Naive thymus-derived CD4-positive, alpha-beta T cell (primary cell): Measurements from ENCODE around the gene MXD3. TPM values are rescaled to one million over a fixed set of nuclear protein-coding genes. Genes with fewer than 3 reads are reported as not detected.

Experiments
- ATAC-seq: fragments of 150-1000 bp; cut with Tn5 transposase; 2 replicates; pipeline ENCODE4 v1.10.0; 2021; ENCODE audit warnings: mild to moderate bottlenecking, moderate library complexity
- CTCF ChIA-PET: fragments of 350-600 bp; sonication (Branson Sonifier 250); formaldehyde crosslinking; loops from one replicate; lab custom pipeline; 2021; ENCODE audit warnings: antibody characterized with exemption; lab: Charles Lee
- POLR2A ChIA-PET: fragments of 350-600 bp; sonication (Branson Sonifier 250); formaldehyde crosslinking; loops from one replicate; lab custom pipeline; 2021; ENCODE audit warnings: antibody characterized with exemption, inconsistent platforms; lab: Charles Lee
- DNase-seq, 9 donors: peaks; one replicate each; pipeline versions ENCODE4 v3.0.0 to v3.0.0-alpha.2; 2020 to 2022; ENCODE audit warnings: mixed read lengths in 1 of 9
- H3K27ac ChIP-seq: one replicate; pipeline ENCODE4 v1.7.0; 2013; ENCODE audit warnings: mild to moderate bottlenecking, low read depth, low read length, moderate library complexity
- H3K27me3 ChIP-seq, 2 donors: one replicate each; pipeline ENCODE4 v1.7.0; 2013; ENCODE audit warnings: low read length in 2 of 2, mild to moderate bottlenecking in 2 of 2, moderate library complexity in 2 of 2; ENCODE audit not compliant: control insufficient read depth in 2 of 2, insufficient read depth in 2 of 2
- H3K36me3 ChIP-seq, 3 experiments: 1 replicate in 2 of 3; 2 replicates in 1 of 3; pipeline ENCODE4 v1.7.0; 2013; ENCODE audit warnings: low read length in 3 of 3, mild to moderate bottlenecking in 3 of 3, moderate library complexity in 1 of 3; ENCODE audit not compliant: insufficient read depth in 3 of 3, control insufficient read depth in 2 of 3
- H3K4me1 ChIP-seq, 2 donors: one replicate each; pipeline ENCODE4 v1.7.0; 2013; ENCODE audit warnings: low read length in 2 of 2, mild to moderate bottlenecking in 2 of 2, moderate library complexity in 1 of 2; ENCODE audit not compliant: control insufficient read depth in 2 of 2, insufficient read depth in 2 of 2
- H3K4me3 ChIP-seq: 2 replicates; pipeline ENCODE4 v1.7.0; 2013; ENCODE audit warnings: mild to moderate bottlenecking, low read length
- H3K9me3 ChIP-seq, 3 experiments: 1 replicate in 2 of 3; 2 replicates in 1 of 3; pipeline ENCODE4 v1.7.0; 2013; ENCODE audit warnings: low read length in 3 of 3; ENCODE audit not compliant: control insufficient read depth in 2 of 3
- H3K27ac Mint-ChIP-seq, 9 donors: one replicate each; pipeline ENCODE4 v1.8.0; 2020 to 2022; ENCODE audit warnings: mixed read lengths in 9 of 9, mild to moderate bottlenecking in 8 of 9, moderate library complexity in 5 of 9, inconsistent platforms in 2 of 9
- H3K27me3 Mint-ChIP-seq, 5 donors: one replicate each; pipeline ENCODE4 v1.8.0; 2021 to 2022; ENCODE audit warnings: mixed read lengths in 5 of 5, mild to moderate bottlenecking in 1 of 5
- H3K36me3 Mint-ChIP-seq, 5 donors: one replicate each; pipeline ENCODE4 v1.8.0; 2020 to 2022; ENCODE audit warnings: mixed read lengths in 5 of 5, mild to moderate bottlenecking in 3 of 5, inconsistent platforms in 1 of 5
- H3K4me1 Mint-ChIP-seq, 7 donors: one replicate each; pipeline ENCODE4 v1.8.0; 2020 to 2022; ENCODE audit warnings: mixed read lengths in 7 of 7, mild to moderate bottlenecking in 3 of 7, inconsistent platforms in 1 of 7
- H3K4me3 Mint-ChIP-seq, 10 donors: one replicate each; pipeline ENCODE4 v1.8.0; 2020 to 2022; ENCODE audit warnings: mild to moderate bottlenecking in 10 of 10, mixed read lengths in 10 of 10, moderate library complexity in 6 of 10, inconsistent platforms in 2 of 10
- H3K9me3 Mint-ChIP-seq, 11 donors: one replicate each; pipeline ENCODE4 v1.8.0; 2020 to 2022; ENCODE audit warnings: mixed read lengths in 11 of 11, mild to moderate bottlenecking in 4 of 11, inconsistent platforms in 1 of 11, moderate library complexity in 1 of 11
- intact Hi-C, 2 donors: fragments of 100-400 bp; cut with micrococcal nuclease; formaldehyde crosslinking; loops; one replicate each; pipeline ENCODE4 v1.15.1; 2023
- polyA plus RNA-seq, 2 donors: library from polyadenylated mRNA; unstranded; fragments of 300-500 nt; fragmentation: Illumina TruSeq; gene quantifications; one replicate each; pipeline ENCODE4 v1.2.3, GENCODE V29; 2021
- total RNA-seq, 6 experiments: library from RNA in 5 of 6; stranded (reverse) in 5 of 6; gene quantifications; 1 replicate in 5 of 6; 2 replicates in 1 of 6; pipeline ENCODE4 v1.2.3 and lab custom pipeline; 2021 to 2026

Gene MXD3
- total and polyA plus RNA-seq, 7 experiments from 2014 or later, result 0.63 to 39.8 (median 16.1) TPM

- intact Hi-C loops, result no loop called here
- ATAC-seq (peak; percentile 19), DNase-seq (no peak)
- POLR2A ChIA-PET, result interaction anchor here (4.2 kb wide), 1 partner anchor 13 kb away, joined by 18 read pairs; no protein-coding TSS in a partner anchor
- Mint-ChIP-seq H3K4me1 (peaks cover 39 to 67% (median 55%) of the 10 kb centered on the region in 7 donors), H3K27ac (peak overlapping the region; percentile 17 to 89 (median 75)), H3K9me3 (peaks cover 0 to 2% (median 0%) of the 10 kb centered on the region in 11 donors), H3K27me3 (no peaks in the 10 kb centered on the region), H3K4me3 (peak overlapping the region in 9 of 10 donors; percentile 13 to 66 (median 53)), H3K36me3 (peaks cover 8 to 38% (median 23%) of the 10 kb centered on the region in 5 donors)
- H3K4me3 ChIP-seq, result no peak overlapping the region
- no peaks in the 10 kb centered on the region for H3K9me3 ChIP-seq
- H3K27ac ChIP-seq, result no peak overlapping the region
- CTCF ChIA-PET, result interaction anchor here (0.6 to 1.8 kb wide), 2 partner anchors 183 to 750 kb away, joined by 3 to 7 read pairs; no protein-coding TSS in a partner anchor
- no peaks in the 10 kb centered on the region for H3K27me3 ChIP-seq
- peaks cover 0 to 41% (median 28%) of the 10 kb centered on the region in 3 experiments for H3K36me3 ChIP-seq
- H3K4me1 ChIP-seq, result peaks cover 36 to 37% of the 10 kb centered on the region in 2 donors
Measured at GRCh38 chr5:177296581-177296980, 15.1 kb downstream of the MXD3 start.

GRCh38 chr5:177295924-177296323, 15.8 kb downstream of the MXD3 start:
- peaks cover 0 to 2% (median 0%) of the 10 kb centered on the region in 11 donors for H3K9me3 Mint-ChIP-seq
- H3K4me3 ChIP-seq, result no peak overlapping the region

GRCh38 chr5:177294632-177295031, 17.1 kb downstream of the MXD3 start:
- H3K27me3 ChIP-seq, result no peaks in the 10 kb centered on the region
- Mint-ChIP-seq H3K36me3 (peaks cover 8 to 32% (median 23%) of the 10 kb centered on the region in 5 donors), H3K27me3 (no peaks in the 10 kb centered on the region), H3K9me3 (no peaks in the 10 kb centered on the region), H3K4me3 (peak overlapping the region in 1 of 10 donors; percentile 21), H3K4me1 (peaks cover 24 to 48% (median 36%) of the 10 kb centered on the region in 7 donors), H3K27ac (peak overlapping the region in 5 of 9 donors; percentile 20 to 83 (median 73))
- ChIA-PET POLR2A (interaction anchor here (0.7 kb wide), 1 partner anchor 303 kb away, joined by 3 read pairs; no protein-coding TSS in a partner anchor), CTCF (interaction anchor here (0.6 kb wide), 1 partner anchor 872 kb away, joined by 3 read pairs; no protein-coding TSS in a partner anchor)
- no peak overlapping the region for H3K27ac ChIP-seq
- ATAC-seq (no peak), DNase-seq (no peak)
- no peak overlapping the region for H3K4me3 ChIP-seq
- H3K9me3 ChIP-seq, result no peaks in the 10 kb centered on the region
- peaks cover 19 to 20% of the 10 kb centered on the region in 2 donors for H3K4me1 ChIP-seq
- peaks cover 0 to 50% (median 28%) of the 10 kb centered on the region in 3 experiments for H3K36me3 ChIP-seq
- intact Hi-C loops, result no loop called here

More at GRCh38 chr5:177295924-177296323, 15.8 kb downstream of the MXD3 start:
- Histone ChIP-seq H3K27me3 (no peaks in the 10 kb centered on the region), H3K27ac (peak overlapping the region; percentile 33), H3K9me3 (no peaks in the 10 kb centered on the region), H3K4me1 (peaks cover 31% of the 10 kb centered on the region in 2 donors), H3K36me3 (peaks cover 0 to 47% (median 28%) of the 10 kb centered on the region in 3 experiments)
- POLR2A ChIA-PET, result no interaction called here
- ATAC-seq, result no peak
- intact Hi-C loops, result no loop called here
- peaks cover 8 to 35% (median 23%) of the 10 kb centered on the region in 5 donors for H3K36me3 Mint-ChIP-seq
- CTCF ChIA-PET, result interaction anchor here (0.6 to 1.8 kb wide), 2 partner anchors 182 to 749 kb away, joined by 3 to 7 read pairs; no protein-coding TSS in a partner anchor
- no peaks in the 10 kb centered on the region for H3K27me3 Mint-ChIP-seq
- H3K27ac Mint-ChIP-seq, result peak overlapping the region; percentile 17 to 89 (median 78)
- peak overlapping the region in 8 of 10 donors; percentile 3 to 66 (median 38) for H3K4me3 Mint-ChIP-seq
- peaks cover 36 to 60% (median 49%) of the 10 kb centered on the region in 7 donors for H3K4me1 Mint-ChIP-seq
- DNase-seq, result no peak

DNA sequence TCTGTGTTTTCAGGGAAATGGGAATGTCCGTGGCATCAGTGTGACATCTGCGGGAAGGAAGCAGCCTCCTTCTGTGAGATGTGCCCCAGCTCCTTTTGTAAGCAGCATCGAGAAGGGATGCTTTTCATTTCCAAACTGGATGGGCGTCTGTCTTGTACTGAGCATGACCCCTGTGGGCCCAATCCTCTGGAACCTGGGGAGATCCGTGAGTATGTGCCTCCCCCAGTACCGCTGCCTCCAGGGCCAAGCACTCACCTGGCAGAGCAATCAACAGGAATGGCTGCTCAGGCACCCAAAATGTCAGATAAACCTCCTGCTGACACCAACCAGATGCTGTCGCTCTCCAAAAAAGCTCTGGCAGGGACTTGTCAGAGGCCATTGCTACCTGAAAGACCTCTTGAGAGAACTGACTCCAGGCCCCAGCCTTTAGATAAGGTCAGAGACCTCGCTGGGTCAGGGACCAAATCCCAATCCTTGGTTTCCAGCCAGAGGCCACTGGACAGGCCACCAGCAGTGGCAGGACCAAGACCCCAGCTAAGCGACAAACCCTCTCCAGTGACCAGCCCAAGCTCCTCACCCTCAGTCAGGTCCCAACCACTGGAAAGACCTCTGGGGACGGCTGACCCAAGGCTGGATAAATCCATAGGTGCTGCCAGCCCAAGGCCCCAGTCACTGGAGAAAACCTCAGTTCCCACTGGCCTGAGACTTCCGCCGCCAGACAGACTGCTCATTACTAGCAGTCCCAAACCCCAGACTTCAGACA, 17.7 kb downstream of the MXD3 start:
- Histone ChIP-seq H3K27me3 (no peaks in the 10 kb centered on the region), H3K9me3 (no peaks in the 10 kb centered on the region), H3K4me3 (no peak overlapping the region), H3K4me1 (peaks cover 15 to 16% of the 10 kb centered on the region in 2 donors), H3K27ac (no peak overlapping the region), H3K36me3 (peaks cover 0 to 56% (median 28%) of the 10 kb centered on the region in 3 experiments)
- Mint-ChIP-seq H3K27me3 (no peaks in the 10 kb centered on the region), H3K36me3 (peaks cover 8 to 37% (median 27%) of the 10 kb centered on the region in 5 donors), H3K4me3 (no peak overlapping the region), H3K27ac (peak overlapping the region in 4 of 9 donors; percentile 12 to 32 (median 24)), H3K9me3 (no peaks in the 10 kb centered on the region), H3K4me1 (peaks cover 20 to 41% (median 30%) of the 10 kb centered on the region in 7 donors)
- ATAC-seq (no peak), DNase-seq (no peak)
- intact Hi-C loops, result no loop called here
- ChIA-PET CTCF (interaction anchor here (0.6 kb wide), 1 partner anchor 873 kb away, joined by 3 read pairs; no protein-coding TSS in a partner anchor), POLR2A (interaction anchor here (0.7 to 1.3 kb wide), 2 partner anchors 9 to 304 kb away, joined by 3 to 4 read pairs; partner anchors contain the start of genes PRELID1 and RAB24)

DNA sequence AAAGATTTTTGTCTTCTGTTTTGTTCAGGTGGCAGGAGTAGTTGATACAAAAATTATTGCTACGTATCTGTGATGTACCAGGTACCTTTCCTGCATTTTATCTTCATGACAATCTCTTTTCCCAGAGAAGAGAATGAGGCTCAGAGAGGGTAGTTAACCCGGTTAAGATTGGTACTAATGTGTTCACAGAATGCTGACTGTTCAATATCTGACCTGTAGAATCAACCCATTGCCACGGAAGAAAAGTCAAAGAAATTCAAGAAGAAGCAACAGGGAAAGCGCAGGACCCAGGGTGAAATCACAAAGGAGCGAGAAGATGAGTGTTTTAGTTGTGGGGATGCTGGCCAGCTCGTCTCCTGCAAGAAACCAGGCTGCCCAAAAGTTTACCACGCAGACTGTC, 20.0 kb downstream of the MXD3 start:
- Mint-ChIP-seq H3K36me3 (peaks cover 12 to 41% (median 29%) of the 10 kb centered on the region in 5 donors), H3K27me3 (no peaks in the 10 kb centered on the region), H3K9me3 (no peaks in the 10 kb centered on the region), H3K4me3 (no peak overlapping the region), H3K4me1 (peaks cover 16 to 27% (median 22%) of the 10 kb centered on the region in 7 donors), H3K27ac (peak overlapping the region in 1 of 9 donors; percentile 4)
- H3K27ac ChIP-seq, result no peak overlapping the region
- ChIA-PET POLR2A (no interaction called here), CTCF (no interaction called here)
- peaks cover 12 to 13% of the 10 kb centered on the region in 2 donors for H3K4me1 ChIP-seq
- ATAC-seq (no peak), DNase-seq (no peak)
- intact Hi-C loops, result no loop called here
- H3K4me3 ChIP-seq, result no peak overlapping the region
- H3K9me3 ChIP-seq, result no peaks in the 10 kb centered on the region
- H3K27me3 ChIP-seq, result no peaks in the 10 kb centered on the region
- peaks cover 0 to 76% (median 29%) of the 10 kb centered on the region in 3 experiments for H3K36me3 ChIP-seq

GRCh38 chr5:177290816-177291596, 20.7 kb downstream of the MXD3 start:
- Histone ChIP-seq H3K9me3 (no peaks in the 10 kb centered on the region), H3K36me3 (peaks cover 0 to 78% (median 29%) of the 10 kb centered on the region in 3 experiments), H3K4me3 (no peak overlapping the region), H3K27ac (no peak overlapping the region), H3K27me3 (no peaks in the 10 kb centered on the region), H3K4me1 (peaks cover 5 to 6% of the 10 kb centered on the region in 2 donors)
- DNase-seq (no peak), ATAC-seq (no peak)
- Mint-ChIP-seq H3K36me3 (peaks cover 13 to 42% (median 29%) of the 10 kb centered on the region in 5 donors), H3K4me1 (peaks cover 9 to 22% (median 15%) of the 10 kb centered on the region in 7 donors), H3K4me3 (no peak overlapping the region), H3K27me3 (no peaks in the 10 kb centered on the region), H3K27ac (no peak overlapping the region), H3K9me3 (no peaks in the 10 kb centered on the region)
- CTCF ChIA-PET, result no interaction called here
- intact Hi-C loops, result no loop called here
- POLR2A ChIA-PET, result interaction anchor here (1.2 kb wide), 1 partner anchor 12 kb away, joined by 3 read pairs; the partner anchor contains the start of genes PRELID1 and RAB24
